K562 (cell line): ENCODE measurements around the gene INO80D. TPM values are rescaled to one million over a fixed set of nuclear protein-coding genes. Genes with fewer than 3 reads are reported as not detected.

Experiments
- ATAC-seq: fragments of 200-7000 bp; cut with Tn5 transposase; 3 replicates; pipeline ENCODE4 v1.9.1; 2020; ENCODE audit warnings: moderate library complexity
- BruUV-seq: library from RNA; stranded (reverse); fragments of 400-500 nt; replicated peaks from 2 replicates; lab custom pipeline; 2021; lab: Mats Ljungman, UMichigan
- CTCF ChIA-PET: fragments of 300-600 bp; formaldehyde crosslinking; extraction: SDS; loops from one replicate; lab custom pipeline; 2021; ENCODE audit warnings: low intra/inter-chr PET ratio; lab: Yijun Ruan, JAX
- POLR2A ChIA-PET: fragments of 300-600, 350-650 bp; sonication (Branson Sonifier 250); formaldehyde crosslinking; extraction: SDS; loops from one replicate; lab custom pipeline; 2021; ENCODE audit warnings: antibody characterized with exemption, inconsistent platforms; lab: Yijun Ruan, JAX
- DNase-seq, 4 experiments: peaks; one replicate each; pipeline versions ENCODE4 v3.0.0 to v3.0.0-alpha.2; 2011 to 2018; ENCODE audit warnings: low spot score in 3 of 4, mixed read lengths in 3 of 4; ENCODE audit errors: extremely low read depth in 1 of 4
- FAIRE-seq: peaks from 2 replicates; lab custom pipeline; 2011; peaks lifted over from hg19 to GRCh38; lab: Jason Lieb, UNC
- H2AFZ ChIP-seq: 2 replicates; pipeline ENCODE4 v1.6.0; 2011; ENCODE audit warnings: low read depth, low read length, control low read depth, inconsistent platforms
- H3K27ac ChIP-seq: fragments of 200-600 bp; 3 replicates; pipeline ENCODE4 v1.8.0; 2011; ENCODE audit warnings: low read depth, mild to moderate bottlenecking, control low read depth, inconsistent platforms, low read length, moderate library complexity, mixed read lengths; ENCODE audit errors: extremely low read depth
- H3K27me3 ChIP-seq, 2 experiments: fragments of 300-600 bp in 1 of 2; 2 replicates in 1 of 2; 3 replicates in 1 of 2; pipeline versions ENCODE4 v1.6.0 to v1.8.0; 2011; ENCODE audit warnings: inconsistent platforms in 2 of 2, low read length in 2 of 2, mild to moderate bottlenecking in 1 of 2, mixed read lengths in 1 of 2, moderate library complexity in 1 of 2; ENCODE audit not compliant: control insufficient read depth in 2 of 2, insufficient read depth in 2 of 2
- H3K36me3 ChIP-seq: fragments of 300-600 bp; 3 replicates; pipeline ENCODE4 v1.8.0; 2011; ENCODE audit warnings: mild to moderate bottlenecking, low read length, inconsistent platforms; ENCODE audit not compliant: control insufficient read depth, insufficient read depth
- H3K4me1 ChIP-seq, 2 experiments: fragments of 200-600 bp in 1 of 2; replicated peaks in 1 of 2; 2 replicates in 1 of 2; 3 replicates in 1 of 2; pipeline versions ENCODE4 v1.5.1 to v1.8.0; 2011; ENCODE audit warnings: inconsistent platforms in 2 of 2, low read length in 2 of 2, mild to moderate bottlenecking in 1 of 2, mixed read lengths in 1 of 2, moderate library complexity in 1 of 2; ENCODE audit not compliant: control insufficient read depth in 2 of 2, insufficient read depth in 2 of 2
- H3K4me2 ChIP-seq: 2 replicates; pipeline ENCODE4 v1.6.1; 2011; ENCODE audit warnings: low read length, control low read depth, inconsistent platforms, mixed read lengths; ENCODE audit not compliant: insufficient read depth
- H3K4me3 ChIP-seq: fragments of 200-600 bp; sonication (generic), shearing (Covaris generic); 2 replicates; pipeline ENCODE4 v1.5.1; 2016; ENCODE audit warnings: control low read depth, inconsistent platforms
- H3K79me2 ChIP-seq: fragments of 200-600 bp; 3 replicates; pipeline ENCODE4 v1.8.0; 2011; ENCODE audit warnings: low read length, inconsistent platforms; ENCODE audit not compliant: control insufficient read depth, insufficient read depth
- H3K9ac ChIP-seq, 2 experiments: 2 replicates each; pipeline versions ENCODE4 v1.6.0 to v1.6.1; 2011; ENCODE audit warnings: low read depth in 2 of 2, low read length in 2 of 2, control low read depth in 1 of 2, inconsistent platforms in 1 of 2, mild to moderate bottlenecking in 1 of 2, mixed read lengths in 1 of 2; ENCODE audit not compliant: insufficient read depth in 1 of 2
- H3K9me1 ChIP-seq: one replicate; pipeline ENCODE4 v1.6.0; 2011; ENCODE audit warnings: inconsistent platforms, mild to moderate bottlenecking, low read length, moderate library complexity; ENCODE audit not compliant: control insufficient read depth, insufficient read depth
- H3K9me3 ChIP-seq: replicated peaks from 2 replicates; pipeline ENCODE4 v1.5.1; 2011; ENCODE audit warnings: low read depth, low read length, inconsistent platforms; ENCODE audit not compliant: control insufficient read depth, insufficient read depth
- H4K20me1 ChIP-seq: replicated peaks from 2 replicates; pipeline ENCODE4 v1.6.1; 2011; ENCODE audit warnings: low read length, inconsistent platforms, mixed read lengths; ENCODE audit not compliant: control insufficient read depth, insufficient read depth
- BMI1 ChIP-seq: fragments of 150-350 bp; IDR thresholded peaks from 2 replicates; pipeline ENCODE4 v1.6.1; 2014; ENCODE audit warnings: low read length
- ETV6 ChIP-seq, 3 experiments: fragments of 150-350 bp in 1 of 3; sonication (generic) in 1 of 3; formaldehyde crosslinking in 1 of 3; IDR thresholded peaks; 2 replicates each; pipeline versions ENCODE4 v1.6.1 to v1.8.0; 2014 to 2022; ENCODE audit warnings: borderline replicate concordance in 2 of 3, low read depth in 2 of 3, antibody characterized with exemption in 1 of 3, low read length in 1 of 3, mild to moderate bottlenecking in 1 of 3, missing genetic modification reagents in 1 of 3
- GTF2E2 ChIP-seq: fragments of 200-800 bp; sonication (Bioruptor generic); IDR thresholded peaks from 2 replicates; pipeline ENCODE4 v1.6.1; 2016; ENCODE audit warnings: missing genetic modification characterization, missing compliant biosample characterization
- HBP1 ChIP-seq: fragments of 450-650 bp; formaldehyde crosslinking; IDR thresholded peaks from 2 replicates; pipeline ENCODE4 v1.4.0; 2022; ENCODE audit warnings: missing genetic modification characterization
- IFI16 ChIP-seq: fragments of 250-450 bp; sonication (Bioruptor Pico); IDR thresholded peaks from 2 replicates; pipeline ENCODE4 v2.1.2; 2022; ENCODE audit warnings: mild to moderate bottlenecking, inconsistent platforms
- ILF3 ChIP-seq: fragments of 450-650 bp; IDR thresholded peaks from 2 replicates; pipeline ENCODE4 v1.6.1; 2018; ENCODE audit warnings: antibody characterized with exemption, mild to moderate bottlenecking, moderate library complexity, borderline replicate concordance
- NR2F6 ChIP-seq: fragments of 450-650 bp; formaldehyde crosslinking; IDR thresholded peaks from 2 replicates; pipeline ENCODE4 v1.4.0; 2020; ENCODE audit warnings: mild to moderate bottlenecking
- TAF9B ChIP-seq: fragments of 450-650 bp; IDR thresholded peaks from 2 replicates; pipeline ENCODE4 v1.6.1; 2018; ENCODE audit warnings: mild to moderate bottlenecking; ENCODE audit not compliant: partially characterized antibody
- ZNF140 ChIP-seq: fragments of 250-450 bp; sonication (Bioruptor Pico); IDR thresholded peaks from 2 replicates; pipeline ENCODE4 v1.8.0; 2021; ENCODE audit warnings: moderate library complexity, mild to moderate bottlenecking, inconsistent platforms
- ZNF512 ChIP-seq: IDR thresholded peaks from 2 replicates; pipeline ENCODE4 v1.6.1; 2016; ENCODE audit warnings: missing genetic modification characterization, missing compliant biosample characterization
- ZNF57 ChIP-seq: fragments of 450-650 bp; formaldehyde crosslinking; IDR thresholded peaks from 2 replicates; pipeline ENCODE4 v1.4.0; 2020; ENCODE audit warnings: mild to moderate bottlenecking, moderate library complexity
- WGBS: fragments of 100-300 bp; shearing (Covaris generic); methylation state at CpG from one replicate; pipeline ENCODE4 v1.1.6; 2016; ENCODE audit warnings: low coverage, mixed read lengths; ENCODE audit not compliant: insufficient coverage; ENCODE audit errors: missing lambda C conversion rate; 5-methylcytosine and 5-hydroxymethylcytosine counted together
- in situ Hi-C: fragments of 300-500 bp; cut with MboI; formaldehyde crosslinking; loops from 4 replicates; pipeline ENCODE4 v1.15.0; 2018; ENCODE audit warnings: inconsistent platforms, mixed read lengths
- intact Hi-C: fragments of 100-400 bp; cut with micrococcal nuclease; formaldehyde crosslinking; loops from 2 replicates; pipeline ENCODE4 v1.14.2; 2022
- polyA plus RNA-seq, 8 experiments: library from polyadenylated mRNA; depleted of rRNA in 4 of 8; stranded (reverse) in 5 of 8; unstranded in 3 of 8; fragments of >200 nt; fragmentation: Nextera tagmentation in 2 of 8; fragmentation: Illumina TruSeq in 1 of 8; extraction: Ambion mirVana in 2 of 8; extraction: Trizol in 1 of 8; gene quantifications; 2 replicates each; pipeline versions ENCODE4 v1.2.1 to v1.2.3, GENCODE V29; 2011 to 2014; ENCODE audit warnings: inconsistent platforms in 1 of 8, missing spikeins in 1 of 8
- total RNA-seq, 7 experiments: library from RNA; depleted of rRNA in 6 of 7; stranded (reverse); fragments of >200 nt in 6 of 7; fragmentation: Illumina TruSeq in 2 of 7; extraction: Trizol in 2 of 7; gene quantifications; 2 replicates each; pipeline versions ENCODE4 v1.2.1 to v1.2.3, GENCODE V29; 2011 to 2021; ENCODE audit warnings: low replicate concordance in 1 of 7
- TF ChIP-seq, protein P1 (sequence below): IDR thresholded peaks from 2 replicates; pipeline ENCODE4 v1.6.1; 2012; ENCODE audit warnings: low read depth, low read length, improper control_type of control experiment, borderline replicate concordance
- TF ChIP-seq, protein P2 (sequence below), 2 experiments: fragments of 450-650 bp; IDR thresholded peaks; 2 replicates each; pipeline ENCODE4 v1.6.1; 2016

Gene INO80D
- total and polyA plus RNA-seq, 9 of the 15 experiments (the other 6 are each of a cell fraction or from before 2014, with no cell fraction given): 0.64 to 8.1 (median 2.9) TPM

GRCh38 chr2:206000776-206001175, 85.2 kb downstream of the INO80D start (continued):
- no peak for TF ChIP-seq ZNF57 (CRISPR knock-in tag)
- TF ChIP-seq, protein P1, sequence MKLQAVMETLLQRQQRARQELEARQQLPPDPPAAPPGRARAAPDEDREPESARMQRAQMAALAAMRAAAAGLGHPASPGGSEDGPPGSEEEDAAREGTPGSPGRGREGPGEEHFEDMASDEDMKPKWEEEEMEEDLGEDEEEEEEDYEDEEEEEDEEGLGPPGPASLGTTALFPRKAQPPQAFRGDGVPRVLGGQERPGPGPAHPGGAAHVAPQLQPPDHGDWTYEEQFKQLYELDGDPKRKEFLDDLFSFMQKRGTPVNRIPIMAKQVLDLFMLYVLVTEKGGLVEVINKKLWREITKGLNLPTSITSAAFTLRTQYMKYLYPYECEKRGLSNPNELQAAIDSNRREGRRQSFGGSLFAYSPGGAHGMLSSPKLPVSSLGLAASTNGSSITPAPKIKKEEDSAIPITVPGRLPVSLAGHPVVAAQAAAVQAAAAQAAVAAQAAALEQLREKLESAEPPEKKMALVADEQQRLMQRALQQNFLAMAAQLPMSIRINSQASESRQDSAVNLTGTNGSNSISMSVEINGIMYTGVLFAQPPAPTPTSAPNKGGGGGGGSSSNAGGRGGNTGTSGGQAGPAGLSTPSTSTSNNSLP: no peak
- TF ChIP-seq ZNF140 (CRISPR knock-in tag): no peak
- TF ChIP-seq IFI16 (CRISPR knock-in tag): no peak
- no peak for TF ChIP-seq TAF9B
- TF ChIP-seq BMI1: no peak

DNA sequence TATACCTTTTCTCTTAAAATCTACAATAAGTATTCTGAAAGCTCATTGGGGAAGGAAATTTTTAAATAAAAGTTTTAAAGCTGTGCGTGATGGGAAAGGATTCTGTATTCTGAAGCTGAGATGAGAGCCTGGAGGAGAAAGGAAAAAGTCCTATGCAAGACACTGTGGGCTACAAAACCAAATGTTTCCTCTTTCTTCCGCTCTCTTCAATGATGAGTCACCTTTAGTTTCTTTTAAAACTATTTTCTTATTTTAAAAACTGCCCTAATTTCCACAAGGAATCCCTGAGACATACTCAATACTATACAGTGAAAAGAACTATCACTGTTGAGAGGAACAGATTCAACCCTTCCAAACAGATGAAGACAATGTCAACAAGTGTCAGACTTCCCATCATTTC, 87.4 kb downstream of the INO80D start:
- CTCF ChIA-PET: no interaction called here
- H4K20me1 ChIP-seq: no peaks in the 10 kb centered on the region
- H2AFZ ChIP-seq: no peak overlapping the region
- H3K27me3 ChIP-seq: no peaks in the 10 kb centered on the region
- no peaks in the 10 kb centered on the region for H3K9me3 ChIP-seq
- WGBS: 93% methylated on average over 2 of the region's 2 CpGs
- H3K4me2 ChIP-seq: no peak overlapping the region
- H3K4me1 ChIP-seq: no peaks in the 10 kb centered on the region
- ATAC-seq (no peak), FAIRE-seq (no peak), DNase-seq (no peak)
- intact Hi-C loops: no loop called here
- peaks cover 8% of the 10 kb centered on the region; the same call in 2 of the 3 replicates for H3K36me3 ChIP-seq
- H3K9me1 ChIP-seq: no peaks in the 10 kb centered on the region
- in situ Hi-C loops: no loop called here
- POLR2A ChIA-PET: interaction anchor here (1.2 to 1.6 kb wide), 2 partner anchors 10 to 16 kb away, joined by 4 to 5 read pairs; no protein-coding TSS in a partner anchor
- H3K4me3 ChIP-seq: no peak overlapping the region
- H3K79me2 ChIP-seq: no peaks in the 10 kb centered on the region
- no peak overlapping the region for H3K27ac ChIP-seq
- no TSS peak for BruUV-seq
- H3K9ac ChIP-seq: no peak overlapping the region
- TF ChIP-seq ILF3: no peak
- no peak for TF ChIP-seq GTF2E2 (tag)
- TF ChIP-seq, protein P2, sequence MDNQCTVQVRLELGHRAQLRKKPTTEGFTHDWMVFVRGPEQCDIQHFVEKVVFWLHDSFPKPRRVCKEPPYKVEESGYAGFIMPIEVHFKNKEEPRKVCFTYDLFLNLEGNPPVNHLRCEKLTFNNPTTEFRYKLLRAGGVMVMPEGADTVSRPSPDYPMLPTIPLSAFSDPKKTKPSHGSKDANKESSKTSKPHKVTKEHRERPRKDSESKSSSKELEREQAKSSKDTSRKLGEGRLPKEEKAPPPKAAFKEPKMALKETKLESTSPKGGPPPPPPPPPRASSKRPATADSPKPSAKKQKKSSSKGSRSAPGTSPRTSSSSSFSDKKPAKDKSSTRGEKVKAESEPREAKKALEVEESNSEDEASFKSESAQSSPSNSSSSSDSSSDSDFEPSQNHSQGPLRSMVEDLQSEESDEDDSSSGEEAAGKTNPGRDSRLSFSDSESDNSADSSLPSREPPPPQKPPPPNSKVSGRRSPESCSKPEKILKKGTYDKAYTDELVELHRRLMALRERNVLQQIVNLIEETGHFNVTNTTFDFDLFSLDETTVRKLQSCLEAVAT (IDR thresholded peaks at IDR 0.05): no peak
- no peak for TF ChIP-seq HBP1 (CRISPR knock-in tag)
- no peak for TF ChIP-seq ZNF512 (tag)
- TF ChIP-seq ETV6 (IDR thresholded peaks at IDR 0.05; ENCODE audit: borderline replicate concordance in 1 of 2, low read depth in 2 of 2, low read length in 1 of 2): no peak
- TF ChIP-seq ETV6 (CRISPR knock-in tag; IDR thresholded peaks at IDR 0.05; ENCODE audit: borderline replicate concordance): no peak
- TF ChIP-seq NR2F6: no peak
